GM21526 (cell line): ENCODE results near the gene ACAP3.
A peak's percentile ranks its signal among the peaks of the same experiment; 100 is the strongest.

ENCODE experiments used
- ATAC-seq: cut with Tn5 transposase; IDR thresholded peaks from one replicate; pipeline ENCODE4 v1.9.1; 2021; ENCODE audit warnings: moderate library complexity; ENCODE audit not compliant: unreplicated experiment, low FRiP score

Gene ACAP3

DNA sequence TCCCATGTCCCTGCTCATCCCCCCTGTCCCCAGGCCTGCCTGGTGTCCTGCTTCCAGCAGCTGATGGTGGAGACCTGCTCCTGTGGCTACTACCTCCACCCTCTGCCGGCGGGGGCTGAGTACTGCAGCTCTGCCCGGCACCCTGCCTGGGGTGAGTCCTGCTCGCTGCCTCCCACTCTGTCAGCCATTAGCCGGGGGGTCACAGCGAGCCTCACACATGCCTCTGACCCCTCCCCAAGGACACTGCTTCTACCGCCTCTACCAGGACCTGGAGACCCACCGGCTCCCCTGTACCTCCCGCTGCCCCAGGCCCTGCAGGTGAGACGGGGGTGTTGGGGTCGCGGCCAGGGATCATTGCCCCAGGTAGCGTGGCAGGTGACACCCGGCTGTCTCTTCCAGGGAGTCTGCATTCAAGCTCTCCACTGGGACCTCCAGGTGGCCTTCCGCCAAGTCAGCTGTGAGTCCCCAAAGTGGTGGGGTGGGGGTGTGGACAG, 17.4 kb downstream of the ACAP3 start:
- ATAC-seq, result no peak

GRCh38 chr1:1287288-1288110, 20.2 kb downstream of the ACAP3 start:
- ATAC-seq, result no peak

DNA sequence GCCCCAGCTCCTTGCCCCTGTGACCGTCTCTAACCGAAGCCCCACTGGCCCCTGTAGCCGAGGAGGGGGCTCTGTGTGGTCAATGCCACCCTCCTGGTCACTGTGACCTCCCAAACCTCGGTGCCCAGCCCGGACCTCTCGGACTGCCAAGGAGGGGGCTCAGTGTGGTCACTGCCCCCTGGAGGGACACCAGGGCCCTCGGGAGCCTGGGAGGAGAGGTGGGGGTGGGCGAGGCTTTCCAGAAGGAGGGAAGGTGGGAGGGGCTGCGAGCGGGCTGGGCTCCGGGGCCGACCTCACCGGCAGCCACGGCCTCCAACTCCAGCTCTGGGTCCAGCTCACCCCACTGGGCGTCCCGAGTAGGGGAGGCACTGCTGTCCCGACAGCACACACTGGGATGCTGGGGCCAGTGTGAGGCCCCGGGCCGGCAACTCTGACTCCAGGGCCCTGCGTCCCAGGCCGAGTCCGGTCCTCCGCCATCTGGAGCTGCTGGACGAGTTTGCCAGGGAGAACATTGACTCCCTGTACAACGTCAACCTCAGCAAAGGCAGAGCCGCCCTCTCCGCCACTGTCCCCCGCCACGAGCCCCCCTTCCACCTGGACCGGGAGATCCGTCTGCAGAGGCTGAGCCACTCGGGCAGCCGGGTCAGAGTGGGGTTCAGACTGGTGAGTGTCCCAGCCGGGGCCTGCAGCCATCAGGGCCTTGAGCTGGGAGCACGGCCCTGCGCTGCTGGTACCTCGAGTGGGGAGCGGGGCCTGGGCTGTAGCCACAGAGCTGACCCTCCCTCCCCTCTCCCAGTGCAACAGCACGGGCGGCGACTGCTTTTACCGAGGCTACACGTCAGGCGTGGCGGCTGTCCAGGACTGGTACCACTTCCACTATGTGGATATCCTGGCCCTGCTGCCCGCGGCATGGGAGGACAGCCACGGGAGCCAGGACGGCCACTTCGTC, 21.1 kb downstream of the ACAP3 start:
- ATAC-seq, result no peak

- no peak for ATAC-seq
Measured at GRCh38 chr1:1285611-1286311, 22.0 kb downstream of the ACAP3 start.

DNA sequence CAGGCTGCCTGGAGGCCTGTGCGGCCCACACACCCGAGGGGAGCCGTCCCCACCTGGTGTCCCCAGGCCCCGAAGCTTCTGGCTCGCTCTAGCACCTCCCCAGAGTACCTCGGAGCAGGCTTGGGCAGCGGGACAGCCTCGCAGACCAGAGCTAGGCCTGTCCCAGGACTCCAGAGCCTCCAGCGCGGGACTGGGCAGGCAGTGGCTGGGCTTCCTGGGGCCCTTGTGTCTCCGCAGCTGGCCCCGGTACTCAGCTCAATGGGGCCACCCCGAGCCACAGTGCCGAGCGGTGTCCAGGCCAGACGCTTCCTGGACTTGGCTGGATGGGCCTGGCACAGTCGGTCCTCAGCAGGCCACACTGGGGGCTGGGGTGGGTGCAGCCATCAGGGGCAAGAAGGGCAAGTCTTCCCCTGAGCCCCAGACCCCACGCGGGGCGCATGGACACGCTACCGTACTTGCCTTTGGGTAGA, 22.6 kb downstream of the ACAP3 start:
- no peak for ATAC-seq

- no peak for ATAC-seq
Measured at GRCh38 chr1:1284221-1285101, 23.3 kb downstream of the ACAP3 start.

DNA sequence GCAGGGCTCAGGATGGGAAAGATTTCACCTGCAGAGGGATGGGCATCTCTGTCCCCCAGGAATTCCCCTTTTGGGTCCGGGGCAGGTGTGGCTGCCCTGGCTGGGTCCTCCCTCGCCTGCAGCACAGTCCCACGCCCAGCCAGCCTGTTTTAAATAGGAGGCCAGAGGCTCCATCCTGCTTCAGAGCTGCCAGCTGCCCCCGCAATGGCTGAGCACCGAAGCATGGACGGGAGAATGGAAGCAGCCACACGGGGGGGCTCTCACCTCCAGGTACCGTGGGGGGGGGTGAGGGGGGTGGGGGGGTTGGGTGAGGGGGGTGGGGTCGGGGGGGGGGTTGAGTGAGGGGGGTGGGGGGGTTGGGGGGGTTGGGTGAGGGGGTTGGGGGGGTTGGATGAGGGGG, 23.9 kb downstream of the ACAP3 start:
- no peak for ATAC-seq

DNA sequence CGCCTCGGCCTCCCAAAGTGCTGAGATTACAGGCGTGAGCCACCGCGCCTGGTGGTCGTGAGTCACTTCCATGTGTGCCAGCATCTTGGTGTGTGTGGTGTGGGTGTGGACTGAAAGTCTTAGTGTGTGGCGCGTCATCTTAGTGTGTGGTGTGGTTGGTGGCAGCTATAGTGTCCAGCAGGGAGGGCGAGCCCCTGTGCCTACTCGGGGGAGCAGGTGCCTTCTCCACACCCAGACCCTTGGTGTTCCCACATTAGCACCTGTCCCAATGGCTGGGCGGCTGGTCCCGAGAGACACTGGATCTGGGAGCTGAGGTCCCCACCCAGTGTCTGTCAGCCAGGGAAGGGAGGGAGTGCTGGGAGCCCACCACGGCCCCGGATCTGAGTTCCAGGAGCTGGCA, 24.7 kb downstream of the ACAP3 start:
- ATAC-seq, result no peak

GRCh38 chr1:1281533-1282321, 26.0 kb downstream of the ACAP3 start:
- ATAC-seq, result no peak

DNA sequence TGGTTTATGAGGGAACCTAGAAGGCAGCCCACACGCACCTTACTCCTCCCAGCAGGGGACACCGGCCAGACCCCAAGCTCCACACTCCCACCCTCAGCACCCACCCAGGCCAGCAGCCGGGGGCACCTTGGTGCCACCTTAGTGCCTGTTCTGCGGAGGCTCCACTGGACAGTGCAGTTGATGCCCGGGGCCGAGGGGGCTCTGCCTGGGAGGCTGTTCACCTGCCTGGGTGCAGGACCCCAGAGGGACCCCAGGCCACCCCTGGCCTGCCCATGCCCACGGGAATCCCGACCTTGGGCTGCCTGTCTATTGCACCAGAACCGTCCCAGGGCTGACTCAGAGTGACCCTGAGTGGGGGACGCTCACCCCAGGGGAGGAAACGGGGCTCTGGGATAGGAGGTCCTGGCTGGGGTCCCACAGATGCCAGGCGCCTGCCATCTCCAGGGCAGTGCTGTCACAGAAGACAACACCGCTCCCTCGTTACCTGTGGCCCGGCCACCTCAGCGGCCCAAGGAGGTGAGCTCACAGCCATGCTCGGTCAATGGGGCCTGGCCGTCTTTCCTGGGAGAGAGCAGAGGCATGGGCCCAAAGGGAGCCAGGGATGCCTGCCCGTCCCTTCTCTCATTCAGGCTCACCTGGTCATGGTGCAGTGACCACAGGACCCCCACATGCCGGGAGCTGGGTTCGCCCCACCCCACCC, 26.8 kb downstream of the ACAP3 start:
- no peak for ATAC-seq

DNA sequence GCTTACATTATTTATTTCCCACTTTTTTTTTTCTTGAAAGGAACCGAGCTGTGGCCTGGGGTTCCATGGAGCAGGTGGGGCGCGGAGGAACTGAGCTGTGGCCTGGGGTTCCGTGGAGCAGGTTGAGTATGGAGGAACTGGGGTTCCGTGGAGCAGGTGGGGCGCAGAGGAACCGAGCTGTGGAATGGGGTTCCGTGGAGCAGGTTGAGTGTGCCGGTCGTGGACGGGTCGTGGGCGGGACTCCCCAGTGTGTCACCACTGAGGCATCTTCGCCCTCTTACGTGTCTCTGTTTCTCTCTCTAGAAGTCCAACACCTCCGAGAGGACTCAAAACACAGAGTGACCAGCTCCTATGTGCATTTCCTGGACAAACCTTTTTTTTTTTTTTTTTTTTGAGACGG, 28.7 kb downstream of the ACAP3 start:
- ATAC-seq, result no peak

GRCh38 chr1:1278620-1279019, 29.1 kb downstream of the ACAP3 start:
- no peak for ATAC-seq

- no peak for ATAC-seq
Measured at GRCh38 chr1:1275836-1276235, 31.9 kb downstream of the ACAP3 start.

- no peak for ATAC-seq
Measured at GRCh38 chr1:1274931-1275431, 32.7 kb downstream of the ACAP3 start.

DNA sequence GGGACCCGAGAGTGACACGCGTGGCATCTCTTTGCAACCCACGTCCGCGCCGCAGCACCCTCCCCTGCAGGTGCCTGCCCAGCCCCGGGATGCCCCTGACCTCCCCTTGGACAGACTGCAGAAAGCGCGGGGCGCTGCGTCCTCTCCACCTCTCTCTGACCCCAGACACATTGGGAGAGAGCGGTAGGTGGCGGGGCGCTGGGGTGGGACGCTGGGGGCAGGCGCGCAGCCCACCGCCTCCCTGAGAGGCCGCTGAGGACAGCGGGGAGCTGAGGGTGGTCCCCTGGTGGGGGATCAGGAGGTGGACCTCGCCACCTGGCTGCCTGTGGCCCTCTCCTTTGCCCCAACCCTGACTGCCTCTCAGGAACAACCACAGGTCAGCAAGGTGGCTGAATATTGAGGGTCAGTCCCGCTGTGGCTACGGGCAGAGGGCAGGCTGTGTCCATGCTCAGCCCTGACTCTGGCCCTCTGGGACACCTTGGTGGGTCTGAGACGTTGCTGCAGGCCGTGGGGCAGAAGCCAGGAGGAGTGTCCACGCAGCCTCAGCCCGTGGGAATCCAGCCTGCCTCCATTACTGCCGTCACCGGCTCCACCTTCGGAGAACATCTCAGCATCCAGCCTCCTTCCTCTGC, 33.3 kb downstream of the ACAP3 start:
- ATAC-seq, result no peak

- ATAC-seq, result peak; percentile 72
Measured at GRCh38 chr1:1273512-1274298, 34.0 kb downstream of the ACAP3 start, which contains the start of gene UBE2J2. Gene UBE2J2 (minus strand): TSS chr1:1273854. CDS start chr1:1267992, 5,862 bp downstream.

DNA sequence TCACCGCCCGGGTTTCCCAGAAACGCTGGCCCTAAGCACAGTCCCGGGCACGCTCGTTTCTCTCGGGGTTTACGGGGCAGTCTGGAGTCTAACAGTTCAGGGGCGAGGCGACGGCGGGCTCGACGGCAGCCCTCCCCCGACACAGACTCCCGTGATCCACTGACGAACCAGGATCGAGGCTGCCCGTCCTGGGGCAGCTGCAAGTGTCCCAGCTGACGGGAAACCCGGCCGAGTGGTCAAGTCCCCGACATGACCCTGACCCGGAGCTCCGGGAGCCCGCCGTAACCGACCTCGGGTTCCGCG, 34.6 kb downstream of the ACAP3 start:
- ATAC-seq, result peak; percentile 8
